A375 (cell line): ENCODE data around the gene KRT33A. TPM values are rescaled to one million over a fixed set of nuclear protein-coding genes. Genes with fewer than 3 reads are reported as not detected.

Experiments used
- total RNA-seq: library from RNA; depleted of rRNA; stranded (reverse); fragments of >200 nt; shearing (Covaris generic); gene quantifications from 2 replicates; pipeline ENCODE4 v1.2.3, GENCODE V29; 2014; rRNA removed

The KRT33A gene
- not detected in 2 replicates for total RNA-seq

GRCh38 chr17:41350381-41350878 lies at the start of gene KRT33A:
Gene KRT33A, minus strand, starts transcription at chr17:41350828. Its CDS starts 61 bp downstream, at chr17:41350767.

GRCh38 chr17:41396996-41397660 lies 46.5 kb upstream of the KRT33A start, which contains the start of gene KRT31:
Gene KRT31, minus strand, starts transcription at chr17:41397608. Its CDS starts 69 bp downstream, at chr17:41397539.

DNA sequence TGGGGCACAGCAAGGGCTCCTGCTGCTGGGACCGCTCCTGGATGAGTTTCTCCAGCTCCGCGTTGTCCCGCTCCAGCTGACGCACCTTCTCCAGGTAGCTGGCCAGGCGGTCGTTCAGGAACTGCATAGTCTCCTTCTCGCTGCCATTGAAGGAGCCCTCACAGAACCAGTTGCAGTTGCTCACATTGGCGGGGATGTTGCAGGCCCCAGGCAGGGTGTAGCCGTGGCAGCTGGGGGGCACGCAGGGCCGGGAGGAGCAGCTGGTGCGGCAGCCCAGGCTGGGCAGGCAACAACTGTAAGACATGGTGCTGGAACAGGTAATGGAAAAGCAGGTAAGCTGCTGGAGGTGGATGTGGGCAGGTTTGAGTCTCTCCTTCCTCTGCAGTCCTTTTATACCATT lies 31.3 kb upstream of the KRT33A start, which contains the start of gene KRT34:
Gene KRT34, minus strand, starts transcription at position 364 of the 400 bp plus-strand sequence. Its CDS starts 60 bp downstream, at position 304.

GRCh38 chr17:41369713-41370112 lies 19.1 kb upstream of the KRT33A start, which contains the start of gene KRT33B:
Gene KRT33B, minus strand, starts transcription at chr17:41369813. Its CDS starts 63 bp downstream, at chr17:41369750.

GRCh38 chr17:41315204-41315794 lies 35.3 kb downstream of the KRT33A start, which contains the start of gene KRTAP17-1:
Gene KRTAP17-1, minus strand, starts transcription at chr17:41315710. Its CDS starts 60 bp downstream, at chr17:41315650.

DNA sequence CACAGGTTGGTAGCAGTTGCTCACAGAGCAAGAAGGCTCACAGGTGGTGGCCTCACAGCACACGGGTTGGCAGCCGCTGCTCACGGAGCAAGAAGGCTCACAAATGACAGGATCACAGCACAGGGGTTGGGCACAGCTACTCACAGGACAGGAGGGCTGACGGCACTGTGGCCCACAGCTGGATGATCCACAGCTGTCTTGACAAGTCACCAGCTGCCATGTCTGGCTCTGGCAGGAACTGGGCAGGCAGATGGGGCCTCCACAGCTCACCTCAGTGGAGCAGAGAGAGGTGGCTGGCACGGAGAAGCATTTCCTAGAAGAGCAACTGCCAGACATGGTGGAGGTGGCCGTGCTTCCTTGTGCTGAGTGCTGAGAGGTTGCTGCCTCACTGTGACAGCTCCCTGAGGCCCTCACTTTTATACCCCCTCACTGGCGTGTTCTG lies 41.7 kb downstream of the KRT33A start, which contains the start of gene KRTAP16-1:
Gene KRTAP16-1, minus strand, starts transcription at position 392 of the 442 bp plus-strand sequence. Its CDS starts 56 bp downstream, at position 336.

GRCh38 chr17:41301916-41302901 lies 48.4 kb downstream of the KRT33A start, which contains the start of gene KRTAP29-1:
Gene KRTAP29-1, minus strand, starts transcription at chr17:41302851. Its CDS starts 0 bp downstream, at chr17:41302851.

Other genes starting within 250 kb of the KRT33A start
- gene KRTAP4-16, start 248.6 kb downstream of the KRT33A start, total RNA-seq = not detected in 2 replicates
- not detected in 2 replicates for gene KRTAP4-9, start 245.4 kb downstream of the KRT33A start, total RNA-seq
- gene KRTAP4-11, start 232.5 kb downstream of the KRT33A start, total RNA-seq = not detected in 2 replicates
- gene KRTAP4-12, start 226.6 kb downstream of the KRT33A start, total RNA-seq = not detected in 2 replicates
- not detected in 2 replicates for gene KRTAP4-6, start 210.3 kb downstream of the KRT33A start, total RNA-seq
- gene KRTAP4-5, start 201.0 kb downstream of the KRT33A start, total RNA-seq = not detected in 2 replicates
- not detected in 2 replicates for gene KRTAP4-4, start 190.1 kb downstream of the KRT33A start, total RNA-seq
- gene KRTAP4-3, start 182.6 kb downstream of the KRT33A start, total RNA-seq = not detected in 2 replicates
- not detected in 2 replicates for gene KRTAP4-2, start 172.6 kb downstream of the KRT33A start, total RNA-seq
- gene KRTAP4-1, start 165.9 kb downstream of the KRT33A start, total RNA-seq = not detected in 2 replicates
- gene KRTAP9-1, start 160.9 kb downstream of the KRT33A start, total RNA-seq = not detected in 2 replicates
- not detected in 2 replicates for gene KRTAP9-2, start 124.2 kb downstream of the KRT33A start, total RNA-seq
- not detected in 2 replicates for gene KRTAP9-3, start 118.4 kb downstream of the KRT33A start, total RNA-seq
- not detected in 2 replicates for gene KRTAP9-8, start 112.8 kb downstream of the KRT33A start, total RNA-seq
- gene KRTAP9-4, start 101.1 kb downstream of the KRT33A start, total RNA-seq = not detected in 2 replicates
- gene KRTAP9-9, start 95.4 kb downstream of the KRT33A start, total RNA-seq = not detected in 2 replicates
- gene KRTAP9-6, start 85.5 kb downstream of the KRT33A start, total RNA-seq = not detected in 2 replicates
- not detected in 2 replicates for gene KRTAP9-7, start 75.1 kb downstream of the KRT33A start, total RNA-seq
- not detected in 2 replicates for gene KRTAP29-1, start 48.0 kb downstream of the KRT33A start, total RNA-seq
- not detected in 2 replicates for gene KRTAP16-1, start 41.5 kb downstream of the KRT33A start, total RNA-seq
- gene KRTAP17-1, start 35.1 kb downstream of the KRT33A start, total RNA-seq = not detected in 2 replicates
- 0.29 TPM in 1 of 2 replicates, not detected in the other for gene KRT33B, start 19.0 kb upstream of the KRT33A start, total RNA-seq
- 0.23 and 0.77 TPM in 2 replicates for gene KRT34, start 31.5 kb upstream of the KRT33A start, total RNA-seq
- gene KRT31, start 46.8 kb upstream of the KRT33A start, total RNA-seq = not detected in 2 replicates
- not detected in 2 replicates for gene KRT37, start 73.8 kb upstream of the KRT33A start, total RNA-seq
- not detected in 2 replicates for gene KRT38, start 90.2 kb upstream of the KRT33A start, total RNA-seq
- gene KRT32, start 116.6 kb upstream of the KRT33A start, total RNA-seq = 0.08 and 0.19 TPM in 2 replicates
- not detected in 2 replicates for gene KRT35, start 130.3 kb upstream of the KRT33A start, total RNA-seq
- not detected in 2 replicates for gene KRT36, start 139.1 kb upstream of the KRT33A start, total RNA-seq
- not detected in 2 replicates for gene KRT13, start 154.8 kb upstream of the KRT33A start, total RNA-seq
- 11.1 and 18.7 TPM in 2 replicates for gene KRT15, start 168.1 kb upstream of the KRT33A start, total RNA-seq
- 0.29 TPM in 1 of 2 replicates, not detected in the other for gene KRT19, start 177.5 kb upstream of the KRT33A start, total RNA-seq
- gene KRT9, start 221.2 kb upstream of the KRT33A start, total RNA-seq = 2.2 and 2.6 TPM in 2 replicates
- gene KRT14, start 236.1 kb upstream of the KRT33A start, total RNA-seq = 56.1 and 63.7 TPM in 2 replicates